IMR-90 (cell line): Measurements from ENCODE around the gene IGF1R. TPM values are rescaled to one million over a fixed set of nuclear protein-coding genes. Genes with fewer than 3 reads are reported as not detected.

Source experiments
- ATAC-seq: fragments of 200-7000 bp; cut with Tn5 transposase; 2 replicates; pipeline ENCODE4 v1.9.1; 2020; ENCODE audit warnings: low read depth, mild to moderate bottlenecking, moderate library complexity
- BruUV-seq: library from RNA; stranded (reverse); fragments of 400-500 nt; replicated peaks from 2 replicates; lab custom pipeline; 2021; lab: Mats Ljungman, UMichigan
- CTCF ChIA-PET: fragments of 300-600 bp; formaldehyde crosslinking; extraction: SDS; loops from one replicate; lab custom pipeline; 2021; ENCODE audit warnings: antibody characterized with exemption; lab: Yijun Ruan, JAX
- POLR2A ChIA-PET: fragments of 300-600 bp; sonication (Branson Sonifier 250); formaldehyde crosslinking; loops from one replicate; lab custom pipeline; 2022; ENCODE audit warnings: antibody characterized with exemption; ENCODE audit not compliant: unreplicated experiment; lab: Charles Lee
- DNase-seq: peaks from one replicate; pipeline ENCODE4 v3.0.0; 2013
- H2AFZ ChIP-seq: replicated peaks from 2 replicates; pipeline ENCODE3; 2013; ENCODE audit warnings: low read length, mild to moderate bottlenecking; ENCODE audit not compliant: poor library complexity
- H2AK5ac ChIP-seq: 2 replicates; pipeline ENCODE4 v1.6.1; 2013; ENCODE audit warnings: low read depth, low read length, inconsistent platforms
- H2AK9ac ChIP-seq: replicated peaks from 2 replicates; pipeline ENCODE3; 2013; ENCODE audit warnings: mild to moderate bottlenecking, low read depth, low read length, moderate library complexity; ENCODE audit not compliant: poor library complexity
- H2BK120ac ChIP-seq: 2 replicates; pipeline ENCODE4 v1.6.1; 2013; ENCODE audit warnings: low read depth, low read length, inconsistent platforms
- H2BK15ac ChIP-seq: 3 replicates; pipeline ENCODE4 v1.6.1; 2013; ENCODE audit warnings: low read depth, low read length, inconsistent platforms
- H2BK20ac ChIP-seq: 2 replicates; pipeline ENCODE4 v1.6.1; 2013; ENCODE audit warnings: low read depth, mild to moderate bottlenecking, inconsistent platforms, low read length, moderate library complexity
- H2BK5ac ChIP-seq: 2 replicates; pipeline ENCODE4 v1.6.1; 2013; ENCODE audit warnings: mild to moderate bottlenecking, low read depth, low read length, inconsistent platforms; ENCODE audit not compliant: poor library complexity, severe bottlenecking
- H3K14ac ChIP-seq: replicated peaks from 2 replicates; pipeline ENCODE4 v1.6.1; 2013; ENCODE audit warnings: low read depth, low read length, inconsistent platforms
- H3K18ac ChIP-seq: 2 replicates; pipeline ENCODE4 v1.6.1; 2013; ENCODE audit warnings: low read depth, low read length, control low read depth
- H3K23ac ChIP-seq: 2 replicates; pipeline ENCODE4 v1.6.1; 2013; ENCODE audit warnings: low read depth, low read length, inconsistent platforms
- H3K27ac ChIP-seq: 2 replicates; pipeline ENCODE4 v1.5.1; 2013; ENCODE audit warnings: mild to moderate bottlenecking, control low read depth, low read length; ENCODE audit not compliant: insufficient read depth
- H3K27me3 ChIP-seq: 2 replicates; pipeline ENCODE4 v1.6.1; 2013; ENCODE audit warnings: low read length; ENCODE audit not compliant: control insufficient read depth, insufficient read depth
- H3K36me3 ChIP-seq: 2 replicates; pipeline ENCODE4 v1.6.1; 2013; ENCODE audit warnings: low read length, mixed read lengths; ENCODE audit not compliant: control insufficient read depth, insufficient read depth
- H3K4ac ChIP-seq: 2 replicates; pipeline ENCODE4 v1.6.1; 2013; ENCODE audit warnings: low read depth, low read length, inconsistent platforms
- H3K4me1 ChIP-seq: 2 replicates; pipeline ENCODE4 v1.6.1; 2013; ENCODE audit warnings: low read length, mixed read lengths; ENCODE audit not compliant: control insufficient read depth, insufficient read depth
- H3K4me2 ChIP-seq: 2 replicates; pipeline ENCODE4 v1.6.1; 2013; ENCODE audit warnings: low read depth, mild to moderate bottlenecking, control low read depth, low read length, moderate library complexity
- H3K4me3 ChIP-seq: 2 replicates; pipeline ENCODE4 v1.5.1; 2013; ENCODE audit warnings: low read depth, mild to moderate bottlenecking, control low read depth, low read length, moderate library complexity; ENCODE audit not compliant: insufficient read depth
- H3K56ac ChIP-seq: 2 replicates; pipeline ENCODE4 v1.6.1; 2013; ENCODE audit warnings: low read length, inconsistent platforms; ENCODE audit not compliant: insufficient read depth; ENCODE audit errors: extremely low read depth
- H3K79me1 ChIP-seq, 2 experiments: 2 replicates each; pipeline ENCODE4 v1.6.1; 2013; ENCODE audit warnings: low read length in 2 of 2, inconsistent platforms in 1 of 2, low read depth in 1 of 2
- H3K9ac ChIP-seq: 2 replicates; pipeline ENCODE4 v1.6.1; 2013; ENCODE audit warnings: low read depth, low read length, control low read depth
- H3K9me1 ChIP-seq: 2 replicates; pipeline ENCODE4 v1.6.1; 2013; ENCODE audit warnings: low read length, inconsistent platforms; ENCODE audit not compliant: insufficient read depth
- H3K9me3 ChIP-seq: 2 replicates; pipeline ENCODE4 v1.6.1; 2013; ENCODE audit warnings: low read length; ENCODE audit not compliant: control insufficient read depth, insufficient read depth
- H4K20me1 ChIP-seq: 2 replicates; pipeline ENCODE4 v1.6.1; 2013; ENCODE audit warnings: low read length, inconsistent platforms; ENCODE audit not compliant: insufficient read depth
- H4K5ac ChIP-seq: 2 replicates; pipeline ENCODE4 v1.6.1; 2013; ENCODE audit warnings: mild to moderate bottlenecking, low read depth, low read length, control low read depth
- H4K8ac ChIP-seq, 2 experiments: 2 replicates each; pipeline ENCODE4 v1.6.1; 2013; ENCODE audit warnings: low read depth in 2 of 2, low read length in 2 of 2, control low read depth in 1 of 2, inconsistent platforms in 1 of 2
- H4K91ac ChIP-seq: 2 replicates; pipeline ENCODE4 v1.6.1; 2013; ENCODE audit warnings: low read depth, low read length, inconsistent platforms; ENCODE audit not compliant: insufficient read depth
- MAFK ChIP-seq: IDR thresholded peaks from 2 replicates; pipeline ENCODE4 v1.6.1; 2012; ENCODE audit warnings: low read depth, low read length, improper control_type of control experiment
- POLR2A ChIP-seq: IDR thresholded peaks from 2 replicates; pipeline ENCODE4 v1.6.1; 2012; ENCODE audit warnings: mild to moderate bottlenecking, low read depth, low read length
- WGBS, 2 experiments: methylation state at CpG; one replicate each; pipeline versions ENCODE4 v1.1.5 to v1.1.7; 2013; ENCODE audit warnings: missing lambda C conversion rate in 2 of 2; ENCODE audit not compliant: insufficient read length in 1 of 2; ENCODE audit errors: extremely low coverage in 2 of 2; 5-methylcytosine and 5-hydroxymethylcytosine counted together
- dilution Hi-C: fragments of 300-500 bp; cut with HindIII; formaldehyde crosslinking; loops from one replicate; pipeline ENCODE4 v1.14.3; 2018; ENCODE audit warnings: low sequenced_read_pairs; ENCODE audit not compliant: unreplicated experiment
- in situ Hi-C: fragments of 300-500 bp; cut with MboI; formaldehyde crosslinking; loops from 3 replicates; pipeline ENCODE4 v1.14.3; 2019; ENCODE audit warnings: low sequenced_read_pairs, inconsistent platforms, mixed read lengths
- intact Hi-C: fragments of 100-400 bp; cut with micrococcal nuclease; formaldehyde crosslinking; loops from 2 replicates; pipeline ENCODE4 v1.10.0; 2022
- polyA plus RNA-seq, 3 experiments: library from polyadenylated mRNA; depleted of rRNA; stranded (reverse); fragments of >200 nt; gene quantifications; 2 replicates each; pipeline ENCODE4 v1.2.3, GENCODE V29; 2012; ENCODE audit warnings: low replicate concordance in 1 of 3
- total RNA-seq: library from RNA; depleted of rRNA; stranded (reverse); fragments of >200 nt; gene quantifications from 2 replicates; pipeline ENCODE4 v1.2.3, GENCODE V29; 2012

Gene IGF1R
- total and polyA plus RNA-seq, 2 of the 4 experiments (the other 2 are of a cell fraction) = 24.0 to 24.9 TPM

- Histone ChIP-seq H3K9me1 (peaks cover 7% of the 10 kb centered on the region), H4K8ac (peak overlapping the region; percentile 29 to 62; a peak in 3 of 4 replicates), H3K23ac (peak overlapping the region; percentile 90), H3K56ac (peak overlapping the region; percentile 81), H3K4me1 (peaks cover 6% of the 10 kb centered on the region), H2AK5ac (peak overlapping the region; percentile 26), H4K5ac (peak overlapping the region; percentile 2; the same call in 1 of the 2 replicates), H4K20me1 (peaks cover 51% of the 10 kb centered on the region), H3K14ac (peak overlapping the region; percentile 11), H2BK120ac (peak overlapping the region; percentile 73), H3K4me2 (peak overlapping the region; percentile 64), H4K91ac (peak overlapping the region; percentile 38), H2AFZ (peak overlapping the region; percentile 83), H3K27ac (peak overlapping the region; percentile 73), H3K79me1 (peaks cover 0 to 22% of the 10 kb centered on the region in 2 experiments; a peak in 3 of 4 replicates), H3K4me3 (peak overlapping the region; percentile 85), H2BK15ac (no peak overlapping the region), H3K27me3 (peaks cover 4% of the 10 kb centered on the region), H2BK20ac (no peak overlapping the region), H3K18ac (peak overlapping the region; percentile 11), H3K4ac (peak overlapping the region; percentile 19), H2BK5ac (peak overlapping the region; percentile 92), H3K36me3 (peaks cover 3% of the 10 kb centered on the region), H3K9ac (peak overlapping the region; percentile 85), H3K9me3 (no peaks in the 10 kb centered on the region), H2AK9ac (peak overlapping the region; percentile 91)
- ATAC-seq (no peak), DNase-seq (peak; percentile 49)
- no TSS peak for BruUV-seq
- dilution Hi-C loops = no loop called here
- POLR2A ChIA-PET = no interaction called here
- CTCF ChIA-PET = no interaction called here
- WGBS, 2 experiments = 1% methylated on average over 18 of the region's 28 CpGs; no CpG with 5 or more reads in 1 of the 2 experiments
- in situ Hi-C loops = loop anchor here (10.0 kb wide), 1 partner anchor 424 kb away; no protein-coding TSS in a partner anchor
- TF ChIP-seq POLR2A (peak; percentile 36; the same call in 1 of the 2 replicates), MAFK (no peak)
- intact Hi-C loops = loop anchor here (1.0 to 5.0 kb wide), 3 partner anchors 76 to 426 kb away; no protein-coding TSS in a partner anchor
These were observed 2.7 kb downstream of the IGF1R start for GRCh38 chr15:98651036-98651481.
